Endothelial cell of umbilical vein (primary cell): ENCODE results near the gene CH25H. TPM values are rescaled to one million over a fixed set of nuclear protein-coding genes. Genes with fewer than 3 reads are reported as not detected.

ENCODE experiments used
- BruUV-seq: library from RNA; stranded (reverse); fragments of 400-500 nt; replicated peaks from 2 replicates; lab custom pipeline; 2021; lab: Mats Ljungman, UMichigan
- CTCF ChIA-PET: fragments of 300-600, 350-600 bp; sonication (Branson Sonifier 250); formaldehyde crosslinking; loops from one replicate; lab custom pipeline; 2021; ENCODE audit warnings: antibody characterized with exemption, inconsistent platforms; lab: Charles Lee
- POLR2A ChIA-PET: fragments of 300-600, 350-600 bp; sonication (Branson Sonifier 250); formaldehyde crosslinking; loops from one replicate; lab custom pipeline; 2021; ENCODE audit warnings: antibody characterized with exemption, inconsistent platforms; lab: Charles Lee
- DNase-seq: peaks from one replicate; pipeline ENCODE4 v3.0.0-alpha.2; 2011; ENCODE audit warnings: low read depth, low spot score
- FAIRE-seq: peaks from 2 replicates; lab custom pipeline; 2011; peaks lifted over from hg19 to GRCh38; lab: Jason Lieb, UNC
- H2AFZ ChIP-seq: 2 replicates; pipeline ENCODE4 v1.6.0; 2012; ENCODE audit warnings: low read depth, low read length, control low read depth, inconsistent platforms
- H3K27ac ChIP-seq: 2 replicates; pipeline ENCODE4 v1.5.1; 2011; ENCODE audit warnings: low read depth, mild to moderate bottlenecking, control low read depth, low read length, moderate library complexity; ENCODE audit not compliant: insufficient read depth
- H3K27me3 ChIP-seq, 2 experiments: 2 replicates each; pipeline versions ENCODE4 v1.6.0 to v1.6.1; 2011; ENCODE audit warnings: low read length in 2 of 2, mixed read lengths in 1 of 2; ENCODE audit not compliant: control insufficient read depth in 2 of 2, insufficient read depth in 2 of 2
- H3K36me3 ChIP-seq, 2 experiments: 2 replicates in 1 of 2; 3 replicates in 1 of 2; pipeline ENCODE4 v1.5.1; 2011; ENCODE audit warnings: low read length in 2 of 2, mild to moderate bottlenecking in 1 of 2, moderate library complexity in 1 of 2; ENCODE audit not compliant: control insufficient read depth in 2 of 2, insufficient read depth in 2 of 2; ENCODE audit errors: extremely low read depth in 1 of 2
- H3K4me1 ChIP-seq: 3 replicates; pipeline ENCODE4 v1.5.1; 2011; ENCODE audit warnings: mild to moderate bottlenecking, low read length; ENCODE audit not compliant: control insufficient read depth, insufficient read depth; ENCODE audit errors: extremely low read depth
- H3K4me2 ChIP-seq: 2 replicates; pipeline ENCODE4 v1.6.1; 2011; ENCODE audit warnings: low read length, control low read depth, mixed read lengths; ENCODE audit not compliant: insufficient read depth
- H3K4me3 ChIP-seq, 3 experiments: fragments of 200-600 bp in 1 of 3; sonication (generic), shearing (Covaris generic) in 1 of 3; replicated peaks in 1 of 3; 2 replicates each; pipeline ENCODE4 v1.5.1; 2011 to 2016; ENCODE audit warnings: control low read depth in 3 of 3, low read length in 3 of 3, mild to moderate bottlenecking in 2 of 3, inconsistent platforms in 1 of 3, low read depth in 1 of 3, moderate library complexity in 1 of 3; ENCODE audit not compliant: insufficient read depth in 1 of 3
- H3K79me2 ChIP-seq: 2 replicates; pipeline ENCODE4 v1.6.0; 2012; ENCODE audit warnings: low read length, inconsistent platforms; ENCODE audit not compliant: control insufficient read depth, insufficient read depth
- H3K9ac ChIP-seq: replicated peaks from 2 replicates; pipeline ENCODE3; 2011; ENCODE audit warnings: low read length, control low read depth; ENCODE audit not compliant: insufficient read depth; ENCODE audit errors: extremely low read depth
- H3K9me1 ChIP-seq: replicated peaks from 3 replicates; pipeline ENCODE4 v1.6.0; 2011; ENCODE audit warnings: mild to moderate bottlenecking, low read length; ENCODE audit not compliant: control insufficient read depth, insufficient read depth; ENCODE audit errors: extremely low read depth
- H3K9me3 ChIP-seq: replicated peaks from 2 replicates; pipeline ENCODE4 v1.5.1; 2012; ENCODE audit warnings: low read length, inconsistent platforms; ENCODE audit not compliant: control insufficient read depth, insufficient read depth
- H4K20me1 ChIP-seq: replicated peaks from 2 replicates; pipeline ENCODE3; 2011; ENCODE audit warnings: mild to moderate bottlenecking, low read length; ENCODE audit not compliant: control insufficient read depth, insufficient read depth; ENCODE audit errors: extremely low read depth
- CTCF ChIP-seq, 2 donors: IDR thresholded peaks; 1 replicate in 1 of 2; 2 replicates in 1 of 2; pipeline ENCODE4 v1.5.1; 2011; ENCODE audit warnings: low read length in 2 of 2, mild to moderate bottlenecking in 2 of 2, moderate library complexity in 2 of 2, control low read depth in 1 of 2, inconsistent platforms in 1 of 2, low read depth in 1 of 2; ENCODE audit not compliant: insufficient read depth in 1 of 2; ENCODE audit errors: extremely low read depth in 1 of 2
- EZH2 ChIP-seq: IDR thresholded peaks from 2 replicates; pipeline ENCODE4 v1.6.1; 2012; ENCODE audit warnings: borderline replicate concordance, low read depth, mild to moderate bottlenecking, moderate library complexity, low read length, inconsistent platforms; ENCODE audit not compliant: severe bottlenecking
- FOS ChIP-seq: IDR thresholded peaks from 2 replicates; pipeline ENCODE4 v1.6.1; 2011; ENCODE audit warnings: mild to moderate bottlenecking, low read length, moderate library complexity, borderline replicate concordance; ENCODE audit not compliant: insufficient read depth
- GATA2 ChIP-seq: IDR thresholded peaks from 2 replicates; pipeline ENCODE4 v1.7.0; 2011; ENCODE audit warnings: low read depth, mild to moderate bottlenecking, moderate library complexity, mixed read lengths, low read length; ENCODE audit not compliant: insufficient read length, insufficient read depth
- JUN ChIP-seq: IDR thresholded peaks from 2 replicates; pipeline ENCODE4 v1.6.1; 2011; ENCODE audit warnings: borderline replicate concordance, low read depth; ENCODE audit not compliant: insufficient read length, insufficient read depth
- MAX ChIP-seq: IDR thresholded peaks from 2 replicates; pipeline ENCODE4 v1.6.1; 2011; ENCODE audit not compliant: insufficient read depth, insufficient read length
- MYC ChIP-seq: IDR thresholded peaks from one replicate; pipeline ENCODE4 v1.6.1; 2011; ENCODE audit warnings: mild to moderate bottlenecking, low read depth, low read length
- POLR2A ChIP-seq: IDR thresholded peaks from 2 replicates; pipeline ENCODE4 v1.6.1; 2012; ENCODE audit warnings: low read depth, mild to moderate bottlenecking, control low read depth, low read length
- POLR2AphosphoS5 ChIP-seq: IDR thresholded peaks from 2 replicates; pipeline ENCODE4 v1.6.1; 2012; ENCODE audit warnings: low read depth, mild to moderate bottlenecking, control low read depth, low read length, moderate library complexity; ENCODE audit not compliant: insufficient read depth
- dilution Hi-C: fragments of 300-500 bp; cut with MboI; formaldehyde crosslinking; loops from one replicate; pipeline ENCODE4 v1.15.0; 2019; ENCODE audit warnings: low sequenced_read_pairs; ENCODE audit not compliant: extremely low pct_ligation_motif_present
- intact Hi-C: fragments of 100-400 bp; cut with micrococcal nuclease; formaldehyde crosslinking; loops from one replicate; pipeline ENCODE4 v1.10.0; 2022
- polyA plus RNA-seq, 4 experiments: library from polyadenylated mRNA; depleted of rRNA in 3 of 4; stranded (reverse) in 3 of 4; unstranded in 1 of 4; fragments of >200 nt; gene quantifications; 2 replicates each; pipeline versions ENCODE4 v1.2.1 to v1.2.3, GENCODE V29; 2011 to 2012; ENCODE audit warnings: missing spikeins in 1 of 4
- total RNA-seq: library from RNA; stranded (reverse); gene quantifications from 2 replicates; pipeline ENCODE4 v1.2.3, GENCODE V29; 2021

Gene CH25H
- total and polyA plus RNA-seq, 2 donors (not counting 3 experiments of a cell fraction or from before 2014, with no cell fraction given) = 0.30 TPM; not detected in 1

GRCh38 chr10:89250865-89251408, 43.8 kb upstream of the CH25H start:
- Histone ChIP-seq H3K27me3 (peaks cover 5% of the 10 kb centered on the region in 2 experiments), H3K79me2 (no peaks in the 10 kb centered on the region), H2AFZ (peak overlapping the region; percentile 91), H3K36me3 (no peaks in the 10 kb centered on the region), H4K20me1 (no peaks in the 10 kb centered on the region), H3K4me3 (peak overlapping the region in 2 of 3 experiments; percentile 54 to 67), H3K4me1 (peaks cover 6% of the 10 kb centered on the region), H3K9ac (no peak overlapping the region), H3K9me1 (no peaks in the 10 kb centered on the region), H3K4me2 (peak overlapping the region; percentile 64), H3K9me3 (no peaks in the 10 kb centered on the region), H3K27ac (no peak overlapping the region)
- intact Hi-C loops (no loop called here), dilution Hi-C loops (no loop called here)
- DNase-seq = no peak
- BruUV-seq = no TSS peak
- ChIA-PET CTCF (interaction anchor here (0.9 to 2.3 kb wide), 8 partner anchors 26 to 163 kb away, joined by 3 to 10 read pairs (median 4); partner anchors contain the start of genes IFIT1, IFIT3 and IFIT5), POLR2A (no interaction called here)
- FAIRE-seq = no peak
- TF ChIP-seq MAX (no peak), JUN (no peak), EZH2 (no peak), MYC (no peak), POLR2AphosphoS5 (no peak), POLR2A (no peak)

GRCh38 chr10:89248990-89249389, 41.9 kb upstream of the CH25H start:
- CTCF ChIA-PET = interaction anchor here (1.2 kb wide), 4 partner anchors 12 to 32 kb away, joined by 3 to 4 read pairs (median 4); no protein-coding TSS in a partner anchor
- H3K4me3 ChIP-seq = no peak overlapping the region
- dilution Hi-C loops = no loop called here
- DNase-seq (no peak), FAIRE-seq (no peak)
- no peak overlapping the region for H3K9ac ChIP-seq
- intact Hi-C loops = no loop called here
- TF ChIP-seq CTCF (IDR thresholded peaks at IDR 0.05; ENCODE audit: extremely low read depth in 1 of 2, insufficient read depth in 1 of 2, low read depth in 1 of 2, low read length in 2 of 2) (no peak), POLR2AphosphoS5 (no peak), FOS (no peak), EZH2 (no peak), GATA2 (no peak), JUN (no peak), MYC (no peak), POLR2A (no peak), MAX (no peak)
- H3K27me3 ChIP-seq = no peaks in the 10 kb centered on the region
- no peak overlapping the region for H3K4me2 ChIP-seq
- no peaks in the 10 kb centered on the region for H3K9me1 ChIP-seq
- POLR2A ChIA-PET = no interaction called here
- no peak overlapping the region for H3K27ac ChIP-seq
- H2AFZ ChIP-seq = no peak overlapping the region
- peaks cover 6% of the 10 kb centered on the region for H3K4me1 ChIP-seq
- no peaks in the 10 kb centered on the region for H3K9me3 ChIP-seq
- BruUV-seq = no TSS peak
- H3K36me3 ChIP-seq = no peaks in the 10 kb centered on the region
- no peaks in the 10 kb centered on the region for H4K20me1 ChIP-seq
- no peaks in the 10 kb centered on the region for H3K79me2 ChIP-seq
